ENCODE data around the gene PPP3CA.

GRCh38 chr4:101240099-101240498 is 107.2 kb downstream of the PPP3CA start:
- TF ChIP-seq, protein P1, sequence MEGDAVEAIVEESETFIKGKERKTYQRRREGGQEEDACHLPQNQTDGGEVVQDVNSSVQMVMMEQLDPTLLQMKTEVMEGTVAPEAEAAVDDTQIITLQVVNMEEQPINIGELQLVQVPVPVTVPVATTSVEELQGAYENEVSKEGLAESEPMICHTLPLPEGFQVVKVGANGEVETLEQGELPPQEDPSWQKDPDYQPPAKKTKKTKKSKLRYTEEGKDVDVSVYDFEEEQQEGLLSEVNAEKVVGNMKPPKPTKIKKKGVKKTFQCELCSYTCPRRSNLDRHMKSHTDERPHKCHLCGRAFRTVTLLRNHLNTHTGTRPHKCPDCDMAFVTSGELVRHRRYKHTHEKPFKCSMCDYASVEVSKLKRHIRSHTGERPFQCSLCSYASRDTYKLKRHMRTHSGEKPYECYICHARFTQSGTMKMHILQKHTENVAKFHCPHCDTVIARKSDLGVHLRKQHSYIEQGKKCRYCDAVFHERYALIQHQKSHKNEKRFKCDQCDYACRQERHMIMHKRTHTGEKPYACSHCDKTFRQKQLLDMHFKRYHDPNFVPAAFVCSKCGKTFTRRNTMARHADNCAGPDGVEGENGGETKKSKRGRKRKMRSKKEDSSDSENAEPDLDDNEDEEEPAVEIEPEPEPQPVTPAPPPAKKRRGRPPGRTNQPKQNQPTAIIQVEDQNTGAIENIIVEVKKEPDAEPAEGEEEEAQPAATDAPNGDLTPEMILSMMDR (IDR thresholded peaks at IDR 0.05), result no peak
- no peak for TF ChIP-seq POLR2A (IDR thresholded peaks at IDR 0.05)
